ENCODE data around the gene LRRTM4.

- TF ChIP-seq CTCF (IDR thresholded peaks at IDR 0.05; ENCODE audit: low read length) = no peak
- no peak for TF ChIP-seq EZH2 (IDR thresholded peaks at IDR 0.05; ENCODE audit: borderline replicate concordance, low read length)
These were observed 514.5 kb downstream of the LRRTM4 start for GRCh38 chr2:77007686-77008085.

Data from OCI-LY1 (cell line).